Superior temporal gyrus (tissue), 1 donor: Measurements from ENCODE around the gene RAPGEF3.
A peak's percentile ranks its signal among the peaks of the same experiment; 100 is the strongest.

Experiments
- DNase-seq: peaks from one replicate; pipeline ENCODE4 v3.0.0-alpha.2; 2016; ENCODE audit errors: extremely low spot score

The RAPGEF3 gene

DNA sequence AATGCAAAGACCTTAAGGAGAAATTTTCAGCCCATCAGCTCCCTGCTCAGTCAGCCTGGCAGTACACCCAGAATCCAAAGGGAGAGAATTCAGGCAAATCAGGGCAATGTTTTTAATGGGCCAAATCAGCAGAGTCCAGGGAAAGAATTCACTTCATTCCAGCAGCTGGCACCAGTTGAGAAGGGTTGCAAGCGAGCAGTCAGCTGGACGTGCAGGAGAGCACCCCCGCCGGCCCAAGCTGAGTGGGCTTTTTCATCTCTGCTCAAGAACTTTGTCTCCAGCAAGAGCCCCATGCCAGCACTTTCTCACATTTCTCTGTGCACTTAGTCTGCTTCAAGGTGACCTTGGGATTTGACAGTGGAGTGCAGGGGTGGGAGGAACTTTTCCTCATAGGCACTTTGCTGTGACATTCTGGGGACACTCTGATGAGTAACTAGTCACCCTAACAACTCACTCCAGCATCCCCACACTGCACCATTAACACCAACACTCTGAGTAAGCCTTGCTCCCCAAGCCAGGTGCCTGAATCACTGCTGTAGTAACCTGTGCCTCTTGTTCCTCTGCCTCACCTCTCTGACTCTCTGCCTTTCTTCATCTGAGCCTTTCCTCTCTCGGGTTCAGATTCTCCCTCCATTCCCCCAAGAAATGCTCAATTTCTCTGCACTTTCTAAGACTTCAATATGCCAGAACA, 35.6 kb downstream of the RAPGEF3 start:
- peak; percentile 50 for DNase-seq

GRCh38 chr12:47722136-47722834, 36.4 kb downstream of the RAPGEF3 start:
- no peak for DNase-seq

DNA sequence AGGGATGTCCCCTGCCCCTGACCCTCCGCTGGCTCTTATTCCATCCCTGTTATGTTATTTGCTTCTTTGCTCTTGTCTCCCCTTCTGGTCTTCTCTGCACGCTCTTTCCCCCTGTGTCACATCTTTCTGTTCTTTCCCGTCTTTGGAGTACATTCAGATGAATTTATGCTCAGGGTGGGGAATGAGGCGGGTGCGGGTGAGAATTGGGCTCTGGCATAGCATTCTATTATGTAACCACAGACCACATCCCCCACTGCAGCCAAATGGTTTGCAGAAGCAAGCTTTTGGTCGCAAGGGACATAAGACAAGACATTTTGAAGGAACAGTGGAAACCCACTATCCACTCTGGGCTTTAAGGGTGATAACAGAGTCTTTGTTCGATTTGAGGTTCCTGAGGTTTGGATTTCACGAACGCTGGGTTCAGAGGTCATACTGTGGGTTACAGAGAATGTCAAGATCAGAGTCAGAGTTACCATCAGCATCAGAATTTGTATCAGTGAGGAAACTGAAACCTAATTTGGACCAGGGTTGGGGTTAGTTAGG, 37.2 kb downstream of the RAPGEF3 start:
- DNase-seq, result no peak

DNA sequence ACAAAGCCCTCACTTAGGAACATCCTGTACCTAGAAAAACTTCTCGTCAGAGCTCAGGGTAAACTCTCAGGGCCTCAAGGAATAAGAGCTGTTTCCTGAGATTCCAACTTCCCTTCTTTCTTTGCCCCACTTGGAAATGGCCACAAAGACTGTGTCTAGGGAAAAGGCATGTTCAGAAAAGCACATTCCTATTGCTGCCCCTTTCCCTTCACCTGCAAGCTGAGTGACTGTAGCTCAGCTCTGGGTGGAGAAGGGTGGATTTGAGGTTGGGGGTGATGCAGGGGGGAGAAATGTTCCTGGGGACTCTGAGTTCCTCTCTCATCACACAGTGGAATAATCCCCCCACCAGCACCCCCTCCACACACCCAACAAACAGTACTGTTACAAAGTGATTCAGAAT, 40.1 kb downstream of the RAPGEF3 start:
- DNase-seq, result no peak

- peak; percentile 91 for DNase-seq
Observed at GRCh38 chr12:47717443-47718193, 41.1 kb downstream of the RAPGEF3 start.

DNA sequence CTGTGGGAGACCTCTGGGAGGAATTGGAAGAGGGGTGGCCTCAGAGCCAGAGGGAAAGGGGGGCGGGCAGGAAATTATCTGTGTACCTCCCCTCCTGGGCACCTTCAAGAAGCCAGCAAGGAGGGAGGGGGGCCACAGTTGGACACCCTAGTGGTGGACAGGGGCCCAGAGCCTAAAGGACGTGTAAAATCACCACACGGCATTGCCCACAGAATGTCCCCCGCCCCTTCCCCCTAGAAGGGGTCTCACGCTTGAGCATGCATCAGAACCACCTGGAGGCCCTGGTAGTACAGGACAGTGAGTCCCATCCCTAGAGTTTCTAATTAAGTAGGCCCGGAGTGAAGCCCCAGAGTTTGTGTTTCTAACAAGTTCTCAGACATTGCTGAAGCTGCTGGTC, 41.6 kb downstream of the RAPGEF3 start:
- DNase-seq, result no peak

GRCh38 chr12:47715877-47716548, 42.7 kb downstream of the RAPGEF3 start:
- no peak for DNase-seq

DNA sequence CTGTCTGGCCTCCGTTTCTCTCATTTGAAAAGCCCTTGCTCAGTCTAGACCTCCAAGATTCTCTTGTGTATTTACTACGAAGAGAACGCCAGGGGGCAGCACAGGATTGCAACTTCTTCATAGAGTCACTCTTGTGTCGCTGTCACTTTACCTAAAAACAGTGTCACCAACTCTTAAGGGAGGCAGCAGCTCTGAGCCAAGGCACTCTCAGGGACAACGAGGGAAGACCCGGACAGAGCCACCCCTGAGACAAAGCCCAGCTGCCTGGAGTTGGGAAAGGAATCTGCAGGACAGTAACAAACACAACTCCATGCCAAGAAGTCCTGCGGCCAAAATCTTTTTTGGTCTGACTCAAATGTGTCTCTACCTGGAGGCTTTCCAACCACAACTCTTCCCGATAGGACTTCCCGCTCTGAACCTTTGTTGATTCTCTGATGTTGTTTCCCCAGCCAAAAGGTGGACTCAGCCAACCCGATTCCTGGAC, 43.2 kb downstream of the RAPGEF3 start:
- DNase-seq, result peak; percentile 98

- DNase-seq, result no peak
Observed at GRCh38 chr12:47714826-47715386, 43.8 kb downstream of the RAPGEF3 start.

GRCh38 chr12:47712171-47712570, 46.5 kb downstream of the RAPGEF3 start:
- no peak for DNase-seq

DNA sequence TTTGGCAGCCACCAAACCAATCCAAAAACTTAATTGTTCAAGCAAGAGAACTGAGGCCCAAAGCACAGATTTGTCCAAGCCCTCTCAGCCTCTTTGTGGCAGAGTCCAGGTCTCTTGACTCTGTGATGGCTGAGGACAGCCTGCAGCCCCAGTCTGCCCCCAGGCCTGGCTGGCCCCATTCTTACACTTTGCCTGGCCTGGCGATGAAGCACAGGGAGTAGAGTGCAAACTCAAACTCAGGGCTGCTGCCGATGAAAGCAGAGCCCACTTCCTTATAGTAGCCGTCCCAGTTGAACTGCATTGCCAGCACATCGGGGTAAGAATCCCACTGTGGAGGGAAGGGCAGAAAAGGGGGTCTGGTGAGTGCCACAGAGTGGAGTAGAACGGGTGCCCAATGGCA, 47.2 kb downstream of the RAPGEF3 start:
- DNase-seq, result no peak

DNA sequence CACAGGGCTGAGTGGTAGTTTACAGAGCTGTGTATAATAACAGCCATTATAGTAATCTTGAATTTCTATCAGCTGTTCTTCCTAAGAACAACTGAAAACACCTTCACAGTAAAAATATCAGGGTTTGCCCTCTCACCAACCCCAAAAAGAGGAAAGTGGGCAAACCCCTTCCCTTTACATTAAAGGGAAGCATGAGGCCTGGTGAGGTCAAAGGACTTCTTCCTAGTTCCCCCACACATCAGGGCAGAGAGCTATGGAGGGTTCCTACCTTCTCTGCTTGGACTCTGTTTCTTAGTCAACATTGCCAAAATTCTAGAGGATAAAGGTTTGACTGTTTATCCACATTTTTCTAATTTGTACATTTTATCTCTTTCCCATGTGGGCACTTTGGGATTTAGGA, 48.4 kb downstream of the RAPGEF3 start:
- no peak for DNase-seq

DNA sequence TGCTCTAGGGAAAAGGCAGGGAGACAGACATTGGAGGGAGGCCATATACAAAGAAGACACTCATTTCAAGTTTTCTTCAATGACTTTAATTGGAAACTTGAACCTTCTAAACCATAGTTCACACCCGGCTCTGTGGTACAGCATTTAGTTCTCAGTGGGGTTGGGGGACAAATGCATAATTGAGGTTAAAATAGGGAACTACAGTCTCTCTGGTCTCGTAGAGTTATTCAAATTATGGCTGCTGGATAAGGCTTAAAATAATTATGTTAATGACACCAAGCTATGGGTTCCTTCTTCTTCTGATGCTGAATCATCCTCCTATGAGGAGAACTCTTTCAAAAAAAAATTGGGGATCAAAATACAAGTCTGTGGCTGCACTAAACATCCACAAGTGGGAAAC, 49.0 kb downstream of the RAPGEF3 start:
- DNase-seq, result no peak

GRCh38 chr12:47709237-47709636, 49.4 kb downstream of the RAPGEF3 start:
- DNase-seq, result no peak

DNA sequence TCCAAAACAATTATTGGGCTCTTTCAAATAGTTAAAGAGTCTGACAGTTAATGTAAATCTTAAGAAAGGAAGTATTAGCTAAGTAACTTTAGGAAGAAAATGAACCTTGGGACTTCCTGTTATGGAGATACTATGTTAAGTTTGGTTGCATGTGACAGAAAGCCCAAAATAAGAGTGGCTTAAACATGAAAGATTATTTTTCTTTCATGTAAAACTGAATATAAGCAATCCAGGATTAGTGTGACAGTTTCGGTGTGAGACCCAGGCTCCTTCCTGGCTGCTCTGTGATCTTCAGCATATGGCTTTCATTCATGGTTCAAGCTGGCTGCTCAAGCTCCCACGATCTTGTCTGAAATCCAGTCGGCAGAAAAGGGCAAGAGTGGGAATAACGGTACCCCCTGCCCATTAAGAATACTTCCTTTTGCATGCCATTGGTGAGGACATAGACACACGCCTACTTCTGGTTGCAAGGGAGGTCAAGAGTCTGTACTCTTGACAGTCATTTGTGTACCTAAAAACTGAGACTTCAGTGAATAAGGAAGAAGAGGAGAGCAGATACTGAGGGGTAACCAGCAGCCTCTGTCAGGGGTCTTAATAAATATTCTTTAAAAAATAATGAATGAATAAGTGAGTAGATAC, 50.7 kb downstream of the RAPGEF3 start:
- DNase-seq, result no peak

- no peak for DNase-seq
Observed at GRCh38 chr12:47707355-47707754, 51.3 kb downstream of the RAPGEF3 start.

- DNase-seq, result peak; percentile 91
Observed at GRCh38 chr12:47705566-47706425, 52.9 kb downstream of the RAPGEF3 start, which contains the start of gene RPAP3. TSS of gene RPAP3 (minus strand) at chr12:47706030. CDS start at chr12:47702840, 3,190 bp downstream.

DNA sequence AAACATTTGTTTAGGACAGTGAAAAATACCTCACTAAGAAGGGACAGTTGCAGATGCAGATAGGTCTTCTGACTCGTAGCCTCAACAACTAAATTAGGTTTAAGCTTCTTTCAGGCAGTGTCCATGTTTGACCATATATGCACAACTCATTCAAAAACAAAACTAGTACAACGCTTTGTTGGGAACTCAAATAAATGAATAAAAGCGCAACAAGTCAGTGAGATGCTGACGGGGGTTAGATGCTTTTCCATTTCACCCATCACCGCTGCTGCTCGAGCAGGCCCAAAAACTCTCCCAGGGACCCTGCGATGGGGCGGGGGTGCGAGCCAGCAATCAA, 53.5 kb downstream of the RAPGEF3 start:
- no peak for DNase-seq

GRCh38 chr12:47704719-47705118, 54.0 kb downstream of the RAPGEF3 start:
- DNase-seq, result no peak

- DNase-seq, result no peak
Observed at GRCh38 chr12:47700263-47700662, 58.4 kb downstream of the RAPGEF3 start.
